HEK293T (cell line): Measurements from ENCODE around the gene UCHL3.

Experiments
- BHLHE40 ChIP-seq: fragments of 450-650 bp; IDR thresholded peaks from 2 replicates; pipeline ENCODE4 v1.6.1; 2016; ENCODE audit warnings: mild to moderate bottlenecking, moderate library complexity, borderline replicate concordance
- ELF4 ChIP-seq: fragments of 450-650 bp; IDR thresholded peaks from 2 replicates; pipeline ENCODE4 v1.6.1; 2017; ENCODE audit warnings: antibody characterized with exemption
- FOXA1 ChIP-seq: fragments of 450-650 bp; IDR thresholded peaks from 2 replicates; pipeline ENCODE4 v1.6.1; 2016; ENCODE audit warnings: mild to moderate bottlenecking
- LEF1 ChIP-seq: fragments of 450-650 bp; IDR thresholded peaks from 2 replicates; pipeline ENCODE4 v1.6.1; 2017; ENCODE audit warnings: mild to moderate bottlenecking, borderline replicate concordance
- SUZ12 ChIP-seq: fragments of 450-650 bp; IDR thresholded peaks from 2 replicates; pipeline ENCODE4 v1.6.1; 2016; ENCODE audit warnings: mild to moderate bottlenecking
- ZNF384 ChIP-seq: fragments of 450-650 bp; IDR thresholded peaks from 2 replicates; pipeline ENCODE4 v1.6.1; 2016

DNA sequence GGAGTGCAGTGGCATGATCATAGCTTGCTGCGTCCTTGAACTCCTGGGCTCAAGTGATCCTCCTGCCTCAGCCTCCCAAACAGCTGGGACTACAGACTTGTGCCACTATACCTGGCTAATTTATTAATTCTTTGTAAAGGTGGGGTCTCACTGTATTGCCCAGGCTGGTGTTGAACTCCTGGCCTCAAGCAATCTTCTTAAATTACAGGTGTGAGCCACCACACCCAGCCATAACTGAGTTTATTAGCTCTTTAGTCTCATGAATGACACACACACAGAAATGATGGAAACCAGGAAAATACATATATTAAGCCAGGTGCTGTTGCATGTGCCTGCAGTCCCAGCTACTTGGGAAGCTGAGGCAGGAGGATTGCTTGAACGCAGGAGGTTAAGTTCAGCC lies 53.4 kb downstream of the UCHL3 start:
- no peak for TF ChIP-seq ELF4
- TF ChIP-seq SUZ12 = no peak
- no peak for TF ChIP-seq LEF1
- TF ChIP-seq BHLHE40 = no peak
- TF ChIP-seq ZNF384 = no peak
- no peak for TF ChIP-seq FOXA1
